GM12891 (cell line): Measurements from ENCODE around the gene NKAIN2.

Experiments
- PAX5 ChIP-seq: IDR thresholded peaks from 2 replicates; pipeline ENCODE4 v1.6.1; 2011; ENCODE audit warnings: low read length, moderate library complexity, mild to moderate bottlenecking; ENCODE audit not compliant: insufficient read depth, severe bottlenecking
- POLR2A ChIP-seq: IDR thresholded peaks from 2 replicates; pipeline ENCODE4 v1.6.1; 2011; ENCODE audit warnings: low read depth, low read length, control low read depth
- POLR2AphosphoS5 ChIP-seq: IDR thresholded peaks from 2 replicates; pipeline ENCODE4 v1.6.1; 2011; ENCODE audit warnings: low read depth, low read length, control low read depth
- SPI1 ChIP-seq: IDR thresholded peaks from 2 replicates; pipeline ENCODE4 v1.6.1; 2011; ENCODE audit warnings: low read depth, low read length, control low read depth
- TAF1 ChIP-seq: IDR thresholded peaks from 2 replicates; pipeline ENCODE4 v1.6.1; 2011; ENCODE audit warnings: low read depth, low read length, control low read depth

DNA sequence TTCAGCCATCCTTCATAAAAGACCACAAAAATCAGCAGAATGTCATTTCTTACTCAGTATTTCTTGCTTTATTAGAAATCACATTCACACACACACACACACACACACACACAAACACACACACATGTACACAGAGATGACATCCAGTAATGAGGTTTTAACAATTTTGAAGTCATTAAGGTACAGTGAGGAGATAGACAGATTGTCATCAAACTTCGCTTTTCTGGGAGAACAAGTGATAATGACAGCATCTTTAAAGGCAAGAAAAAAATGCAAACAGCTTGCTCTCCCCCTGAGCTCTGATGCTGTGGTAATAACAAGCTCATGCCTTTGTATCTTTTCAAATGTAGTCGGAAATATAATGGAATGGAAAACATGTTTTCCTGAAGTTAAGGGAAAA, 974.2 kb downstream of the NKAIN2 start:
- TF ChIP-seq TAF1 (no peak), POLR2AphosphoS5 (no peak), PAX5 (no peak), POLR2A (no peak), SPI1 (no peak)
